Thyroid gland (tissue), 4 donors: ENCODE data around the gene TMEM131L.

Source experiments
- CTCF ChIP-seq, 6 experiments: fragments of 200-600 bp in 3 of 6; fragments of 450-650 bp in 3 of 6; sonication (generic) in 3 of 6; IDR thresholded peaks; one replicate each; pipeline ENCODE4 v1.5.1; 2016 to 2019; ENCODE audit warnings: antibody characterized with exemption in 6 of 6, mild to moderate bottlenecking in 2 of 6, inconsistent platforms in 1 of 6, moderate library complexity in 1 of 6
- POLR2A ChIP-seq, 2 donors: fragments of 450-650 bp; IDR thresholded peaks; one replicate each; pipeline ENCODE4 v1.6.1; 2017; ENCODE audit warnings: antibody characterized with exemption in 2 of 2, mild to moderate bottlenecking in 2 of 2, moderate library complexity in 1 of 2

DNA sequence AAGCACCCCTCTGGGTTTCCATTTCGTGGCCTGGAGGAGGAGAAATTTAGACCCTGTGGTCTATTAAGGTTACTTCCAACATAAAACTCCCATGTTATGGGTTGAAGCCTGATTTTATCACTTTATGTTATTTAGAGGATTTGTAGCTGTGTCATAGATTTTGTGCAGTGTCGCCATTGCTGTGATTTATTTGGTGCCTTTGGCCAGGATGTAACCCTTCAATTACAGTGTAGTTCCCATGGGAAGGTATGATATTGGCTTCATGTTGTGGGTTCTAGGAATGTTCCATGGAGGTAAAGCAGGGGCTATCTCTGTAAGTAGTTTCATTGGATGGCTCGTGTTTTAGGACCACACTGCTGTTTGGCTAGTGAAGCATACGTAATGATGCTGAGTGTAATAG, 58.5 kb downstream of the TMEM131L start:
- TF ChIP-seq POLR2A (IDR thresholded peaks at IDR 0.05) (no peak), CTCF (IDR thresholded peaks at IDR 0.05) (no peak)
